Endothelial cell (in vitro differentiated cells): Measurements from ENCODE around the gene PRSS33. TPM values are rescaled to one million over a fixed set of nuclear protein-coding genes. Genes with fewer than 3 reads are reported as not detected.

Experiments
- DNase-seq: peaks from one replicate; pipeline ENCODE4 v3.0.0; 2021; ENCODE audit warnings: low spot score
- H3K27ac Mint-ChIP-seq: one replicate; pipeline ENCODE4 v1.8.0; 2021; ENCODE audit warnings: mixed read lengths, inconsistent platforms; ENCODE audit not compliant: unreplicated experiment
- H3K27me3 Mint-ChIP-seq: one replicate; pipeline ENCODE4 v1.8.0; 2021; ENCODE audit warnings: mild to moderate bottlenecking, moderate library complexity, mixed read lengths, inconsistent platforms; ENCODE audit not compliant: unreplicated experiment
- H3K36me3 Mint-ChIP-seq: one replicate; pipeline ENCODE4 v1.8.0; 2021; ENCODE audit warnings: mild to moderate bottlenecking, low read depth, mixed read lengths, inconsistent platforms; ENCODE audit not compliant: unreplicated experiment
- H3K4me1 Mint-ChIP-seq: one replicate; pipeline ENCODE4 v1.8.0; 2021; ENCODE audit warnings: mild to moderate bottlenecking, mixed read lengths, inconsistent platforms; ENCODE audit not compliant: unreplicated experiment
- H3K4me3 Mint-ChIP-seq: one replicate; pipeline ENCODE4 v1.8.0; 2021; ENCODE audit warnings: mild to moderate bottlenecking, mixed read lengths, inconsistent platforms; ENCODE audit not compliant: unreplicated experiment
- H3K9me3 Mint-ChIP-seq: one replicate; pipeline ENCODE4 v1.8.0; 2021; ENCODE audit warnings: mixed read lengths, inconsistent platforms; ENCODE audit not compliant: unreplicated experiment
- total RNA-seq: library from RNA; stranded (reverse); fragmentation: NEBNext Ultra II Directional; extraction: Animal tissue kit (Norgen Biotek cat#: 25700); gene quantifications from one replicate; pipeline ENCODE4 v1.2.1, GENCODE V29; 2021; ENCODE audit not compliant: unreplicated experiment
- TF ChIP-seq, protein P1 (sequence below): fragments of 200-600 bp; sonication (generic); IDR thresholded peaks from one replicate; pipeline ENCODE4 v1.5.0; 2021; ENCODE audit warnings: antibody characterized with exemption; ENCODE audit not compliant: unreplicated experiment

PRSS33 gene
- total RNA-seq, 1 donor from 2014 or later = not detected

- TF ChIP-seq, protein P1, sequence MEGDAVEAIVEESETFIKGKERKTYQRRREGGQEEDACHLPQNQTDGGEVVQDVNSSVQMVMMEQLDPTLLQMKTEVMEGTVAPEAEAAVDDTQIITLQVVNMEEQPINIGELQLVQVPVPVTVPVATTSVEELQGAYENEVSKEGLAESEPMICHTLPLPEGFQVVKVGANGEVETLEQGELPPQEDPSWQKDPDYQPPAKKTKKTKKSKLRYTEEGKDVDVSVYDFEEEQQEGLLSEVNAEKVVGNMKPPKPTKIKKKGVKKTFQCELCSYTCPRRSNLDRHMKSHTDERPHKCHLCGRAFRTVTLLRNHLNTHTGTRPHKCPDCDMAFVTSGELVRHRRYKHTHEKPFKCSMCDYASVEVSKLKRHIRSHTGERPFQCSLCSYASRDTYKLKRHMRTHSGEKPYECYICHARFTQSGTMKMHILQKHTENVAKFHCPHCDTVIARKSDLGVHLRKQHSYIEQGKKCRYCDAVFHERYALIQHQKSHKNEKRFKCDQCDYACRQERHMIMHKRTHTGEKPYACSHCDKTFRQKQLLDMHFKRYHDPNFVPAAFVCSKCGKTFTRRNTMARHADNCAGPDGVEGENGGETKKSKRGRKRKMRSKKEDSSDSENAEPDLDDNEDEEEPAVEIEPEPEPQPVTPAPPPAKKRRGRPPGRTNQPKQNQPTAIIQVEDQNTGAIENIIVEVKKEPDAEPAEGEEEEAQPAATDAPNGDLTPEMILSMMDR = no peak
- no peak for DNase-seq
- Mint-ChIP-seq H3K27ac (peak overlapping the region; percentile 97), H3K4me1 (peaks cover 49% of the 10 kb centered on the region), H3K27me3 (peaks cover 24% of the 10 kb centered on the region), H3K36me3 (peaks cover 41% of the 10 kb centered on the region), H3K4me3 (peak overlapping the region; percentile 94), H3K9me3 (no peaks in the 10 kb centered on the region)
Measured at GRCh38 chr16:2753733-2754020, 33.7 kb downstream of the PRSS33 start.

GRCh38 chr16:2752850-2753732, 34.3 kb downstream of the PRSS33 start:
- TF ChIP-seq, protein P1 = no peak
- peak; percentile 83 for DNase-seq
- H3K27ac Mint-ChIP-seq = peak overlapping the region; percentile 97
- no peaks in the 10 kb centered on the region for H3K9me3 Mint-ChIP-seq
- peaks cover 49% of the 10 kb centered on the region for H3K4me1 Mint-ChIP-seq
- peaks cover 24% of the 10 kb centered on the region for H3K27me3 Mint-ChIP-seq
- H3K4me3 Mint-ChIP-seq = peak overlapping the region; percentile 94
- peaks cover 35% of the 10 kb centered on the region for H3K36me3 Mint-ChIP-seq

GRCh38 chr16:2752035-2752849, 35.1 kb downstream of the PRSS33 start, which contains the start of gene SRRM2:
TSS of gene SRRM2 (plus strand) at chr16:2752638. CDS start at chr16:2756365, 3,727 bp downstream.
- H3K36me3 Mint-ChIP-seq = peaks cover 28% of the 10 kb centered on the region
- peaks cover 24% of the 10 kb centered on the region for H3K27me3 Mint-ChIP-seq
- H3K4me3 Mint-ChIP-seq = peak within 1 kb of the TSS; percentile 94
- no peaks in the 10 kb centered on the region for H3K9me3 Mint-ChIP-seq
- H3K27ac Mint-ChIP-seq = peak within 1 kb of the TSS; percentile 99
- TF ChIP-seq, protein P1 = no peak
- H3K4me1 Mint-ChIP-seq = peaks cover 49% of the 10 kb centered on the region
- DNase-seq = peak; percentile 92

DNA sequence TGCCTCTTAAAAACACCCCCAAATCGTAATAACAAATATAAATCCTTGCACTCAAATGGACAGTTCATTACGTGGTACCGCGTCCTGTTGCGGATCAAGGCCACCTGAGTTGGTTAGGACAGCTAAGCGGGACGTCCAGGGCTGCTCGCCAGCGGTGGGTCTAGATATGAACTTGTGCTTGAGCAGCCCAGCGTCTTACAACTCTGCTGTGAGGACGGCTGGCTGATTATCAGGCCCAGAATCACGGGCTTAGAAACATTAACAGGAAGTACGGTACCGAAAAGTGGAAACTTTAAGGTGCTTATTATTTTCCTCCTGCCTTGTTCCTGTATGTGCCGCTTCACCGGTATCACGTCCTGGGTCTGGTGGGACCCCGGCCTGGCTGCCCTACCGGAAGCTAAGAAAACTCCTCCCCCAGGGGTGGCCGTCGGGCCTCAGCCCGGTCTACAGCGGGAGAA, 35.8 kb downstream of the PRSS33 start:
- TF ChIP-seq, protein P1 = no peak
- peaks cover 22% of the 10 kb centered on the region for H3K27me3 Mint-ChIP-seq
- no peaks in the 10 kb centered on the region for H3K9me3 Mint-ChIP-seq
- DNase-seq = peak; percentile 77
- peak overlapping the region; percentile 99 for H3K27ac Mint-ChIP-seq
- peaks cover 44% of the 10 kb centered on the region for H3K4me1 Mint-ChIP-seq
- peaks cover 22% of the 10 kb centered on the region for H3K36me3 Mint-ChIP-seq
- H3K4me3 Mint-ChIP-seq = peak overlapping the region; percentile 87
